Activated CD8-positive, alpha-beta memory T cell treated with anti-CD3 and anti-CD28 coated beads, Interleukin-2, amount 50 U/mL, for 1 hour (primary cell): Measurements from ENCODE around the gene GMPR.

ENCODE experiments used
- DNase-seq: peaks from one replicate; pipeline ENCODE4 v3.0.0-alpha.2; 2020; ENCODE audit errors: extremely low read depth

Gene GMPR

GRCh38 chr6:16272201-16272600 lies 33.8 kb downstream of the GMPR start:
- no peak for DNase-seq

GRCh38 chr6:16273256-16273655 lies 34.9 kb downstream of the GMPR start:
- no peak for DNase-seq

GRCh38 chr6:16274483-16274882 lies 36.1 kb downstream of the GMPR start:
- DNase-seq: no peak

GRCh38 chr6:16274885-16275589 lies 36.6 kb downstream of the GMPR start:
- no peak for DNase-seq

GRCh38 chr6:16277101-16277981 lies 39.0 kb downstream of the GMPR start:
- no peak for DNase-seq

GRCh38 chr6:16278048-16278724 lies 39.8 kb downstream of the GMPR start:
- no peak for DNase-seq

GRCh38 chr6:16278750-16279149 lies 40.4 kb downstream of the GMPR start:
- DNase-seq: no peak

- no peak for DNase-seq
Observed at GRCh38 chr6:16279243-16279642, 40.9 kb downstream of the GMPR start.

GRCh38 chr6:16282370-16282769 lies 44.0 kb downstream of the GMPR start:
- no peak for DNase-seq

- no peak for DNase-seq
Observed at GRCh38 chr6:16284472-16284871, 46.1 kb downstream of the GMPR start.

GRCh38 chr6:16285467-16286150 lies 47.2 kb downstream of the GMPR start:
- DNase-seq: no peak

GRCh38 chr6:16286151-16286522 lies 47.8 kb downstream of the GMPR start:
- DNase-seq: no peak

- no peak for DNase-seq
Observed at GRCh38 chr6:16288163-16288562, 49.8 kb downstream of the GMPR start.

GRCh38 chr6:16291739-16292138 lies 53.4 kb downstream of the GMPR start:
- no peak for DNase-seq

GRCh38 chr6:16292432-16292831 lies 54.0 kb downstream of the GMPR start:
- no peak for DNase-seq

- DNase-seq: no peak
Observed at GRCh38 chr6:16292942-16293341, 54.6 kb downstream of the GMPR start.

GRCh38 chr6:16294371-16294770 lies 56.0 kb downstream of the GMPR start:
- no peak for DNase-seq

GRCh38 chr6:16295060-16295459 lies 56.7 kb downstream of the GMPR start:
- DNase-seq: no peak

- DNase-seq: no peak
Observed at GRCh38 chr6:16295471-16295870, 57.1 kb downstream of the GMPR start.

- no peak for DNase-seq
Observed at GRCh38 chr6:16296061-16296670, 57.8 kb downstream of the GMPR start.

- DNase-seq: no peak
Observed at GRCh38 chr6:16299861-16300260, 61.5 kb downstream of the GMPR start.

- no peak for DNase-seq
Observed at GRCh38 chr6:16301511-16301910, 63.1 kb downstream of the GMPR start.
